GM19193 (cell line): ENCODE results near the gene SORCS2.

Experiments used
- POLR2A ChIP-seq: IDR thresholded peaks from 4 replicates; pipeline ENCODE4 v1.6.1; 2011; ENCODE audit not compliant: insufficient read depth, insufficient read length; ENCODE audit errors: extremely low read depth

The SORCS2 gene

DNA sequence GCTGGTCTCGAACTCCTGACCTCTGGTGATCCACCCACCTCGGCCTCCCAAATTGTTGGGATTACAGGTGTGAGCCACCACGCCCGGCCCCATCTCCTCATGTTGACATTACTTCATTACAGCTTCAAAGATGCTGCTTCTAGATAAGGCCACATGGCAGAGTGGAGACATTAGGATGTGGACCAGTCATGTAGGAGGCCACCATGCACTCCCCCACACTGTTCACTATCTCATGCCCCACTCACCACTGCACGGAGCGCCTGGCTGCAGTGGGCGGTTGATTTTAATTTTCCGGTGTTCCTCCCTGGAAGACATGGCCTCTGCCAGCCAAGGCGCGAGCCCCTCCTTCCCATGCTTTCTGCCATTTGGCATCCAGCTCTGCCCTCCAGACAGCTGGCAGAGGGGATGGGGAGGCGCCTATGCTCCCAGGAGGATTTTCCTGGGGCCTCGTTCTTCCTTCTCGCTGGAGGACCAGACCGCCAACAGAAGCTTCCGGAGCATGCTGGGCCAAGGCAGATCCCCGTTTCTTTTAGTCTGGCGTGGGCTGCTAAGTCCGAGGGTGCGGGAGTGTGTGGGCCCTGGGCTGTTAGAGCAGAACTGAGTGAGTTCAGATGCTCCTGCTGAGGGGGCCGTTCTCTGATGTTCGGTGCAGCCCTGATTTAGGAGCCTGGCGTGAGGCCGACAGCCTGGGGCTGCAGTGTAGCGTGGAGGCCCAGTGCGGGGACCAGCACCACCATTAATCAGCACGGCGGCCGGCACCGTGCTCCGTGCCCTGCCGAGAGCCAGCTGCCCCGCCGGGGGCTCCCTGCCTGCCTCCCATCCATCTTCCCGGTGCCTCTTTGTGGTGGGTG, 93.1 kb downstream of the SORCS2 start:
- no peak for TF ChIP-seq POLR2A

DNA sequence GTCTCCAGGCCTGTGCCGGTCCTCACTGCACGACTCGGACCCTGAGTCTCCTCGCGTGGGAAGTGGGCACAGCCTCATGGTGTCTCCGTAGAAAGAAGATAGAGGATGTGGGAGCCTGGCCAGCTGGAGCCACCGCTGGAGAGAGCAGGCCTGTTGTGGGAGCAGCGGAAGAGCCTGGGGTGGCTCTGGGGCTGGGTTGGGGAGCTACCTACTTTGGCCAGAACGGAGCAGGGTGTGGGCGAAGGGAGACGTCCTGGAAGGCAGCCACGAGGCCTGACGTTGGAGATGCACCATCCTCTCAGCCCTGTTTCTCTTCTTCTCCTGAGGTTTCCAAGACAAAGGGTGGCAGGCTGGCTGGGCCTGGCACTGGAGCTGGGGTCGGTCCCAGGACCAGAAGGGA, 93.8 kb downstream of the SORCS2 start:
- TF ChIP-seq POLR2A, result no peak

DNA sequence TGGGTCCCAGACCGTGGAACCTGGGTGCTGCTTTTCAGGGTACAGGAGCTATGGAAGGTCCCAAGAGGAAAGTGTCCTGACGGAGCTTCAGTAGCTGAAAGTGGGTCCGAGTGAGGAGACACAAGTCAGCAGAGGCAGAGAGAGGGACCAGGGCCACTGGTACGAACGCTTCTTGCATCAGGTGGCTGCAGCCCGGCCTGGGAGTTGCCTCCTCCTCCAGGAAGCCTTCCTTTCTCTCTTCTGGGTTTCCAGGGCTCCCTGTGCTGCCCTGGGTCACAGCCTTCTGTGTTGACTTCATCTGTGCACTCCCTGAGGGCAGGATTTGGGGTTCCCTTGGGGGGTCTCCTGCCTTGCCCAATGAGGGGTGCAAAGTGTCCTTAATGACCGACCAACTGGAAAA, 94.5 kb downstream of the SORCS2 start:
- no peak for TF ChIP-seq POLR2A

DNA sequence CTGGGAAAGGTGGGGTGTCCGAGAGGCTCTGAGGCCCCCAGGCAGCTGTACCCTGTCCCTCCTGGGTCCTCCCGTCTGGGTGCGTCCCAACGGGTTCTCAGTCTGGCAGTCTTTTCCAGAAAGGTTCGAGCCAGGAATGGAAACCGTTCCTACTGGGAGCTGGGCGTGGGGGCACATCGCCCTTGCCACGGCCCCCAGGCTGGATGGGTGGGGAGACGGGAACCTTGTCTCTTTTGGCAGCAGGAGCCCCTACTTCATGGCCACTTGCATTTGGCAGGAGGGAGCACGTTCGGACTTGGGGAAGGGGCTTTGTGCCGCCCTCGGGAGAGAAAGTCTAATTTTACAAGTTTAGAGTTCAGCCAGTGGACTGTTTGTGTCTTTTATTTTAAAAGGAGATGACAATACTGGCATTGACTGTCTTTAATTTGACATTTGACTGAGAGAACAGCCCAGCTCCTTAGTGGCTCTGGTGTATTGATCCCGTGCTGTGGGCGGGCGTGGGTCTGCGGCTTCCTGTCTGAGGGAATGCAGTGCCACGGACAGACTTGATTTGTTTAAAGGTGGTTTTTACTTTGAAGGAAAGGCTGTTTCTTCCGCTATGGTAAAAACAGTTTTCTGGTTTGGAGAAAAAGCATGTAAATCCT, 95.1 kb downstream of the SORCS2 start:
- no peak for TF ChIP-seq POLR2A

DNA sequence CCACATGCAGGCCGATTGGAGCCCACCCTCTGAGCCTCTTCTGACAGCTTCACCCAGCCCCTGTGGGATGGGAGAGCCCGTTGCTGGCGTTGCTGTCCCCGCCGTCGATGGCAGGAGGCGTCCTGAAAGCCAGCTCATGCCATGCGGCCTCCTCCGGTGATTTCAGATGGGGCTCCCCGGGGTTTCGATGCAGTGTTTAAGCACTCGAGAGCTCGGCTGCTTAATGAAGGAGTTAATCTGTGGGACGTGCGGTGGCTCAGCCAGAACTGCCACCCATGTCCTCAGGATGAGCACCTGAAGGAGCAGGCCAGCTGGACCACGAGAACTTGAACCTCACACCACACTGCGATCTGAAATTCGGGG, 95.6 kb downstream of the SORCS2 start:
- TF ChIP-seq POLR2A, result no peak

DNA sequence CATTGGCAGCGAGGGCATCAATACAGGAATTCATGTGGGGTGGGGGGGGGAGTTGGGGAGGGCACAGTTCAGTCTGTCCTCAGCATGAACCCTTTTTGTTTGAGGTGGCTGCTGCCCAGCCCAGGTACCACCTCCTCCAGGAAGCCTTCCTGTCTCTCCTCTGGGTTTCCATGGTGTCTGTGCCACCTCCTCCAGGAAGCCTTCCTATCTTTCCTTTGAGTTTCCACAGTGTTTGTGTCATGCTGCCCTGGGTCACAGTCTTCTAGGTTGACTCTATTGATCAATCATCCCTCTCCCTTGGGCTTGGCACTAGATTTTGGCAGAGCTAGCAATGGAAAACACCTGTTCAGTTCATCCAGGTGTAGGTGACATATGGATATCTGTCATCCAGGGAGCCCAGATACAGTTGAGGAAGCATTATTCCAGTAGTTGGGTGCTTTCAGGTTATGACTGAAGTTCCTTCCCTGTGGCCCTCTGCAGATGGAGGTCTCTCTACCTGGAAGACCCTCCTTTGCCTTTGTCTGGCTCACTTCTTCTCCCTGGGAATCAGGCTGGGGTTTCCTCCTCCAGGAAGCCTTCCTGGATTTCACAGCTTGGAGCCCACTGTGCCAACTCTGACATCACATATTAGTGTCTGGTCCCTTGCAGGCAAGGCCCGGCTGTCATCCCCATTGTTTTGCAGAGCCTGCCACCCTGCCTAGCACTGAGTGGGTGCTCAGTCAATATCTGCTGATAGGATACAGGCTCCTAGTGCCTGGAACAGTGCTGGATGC, 96.6 kb downstream of the SORCS2 start:
- no peak for TF ChIP-seq POLR2A

DNA sequence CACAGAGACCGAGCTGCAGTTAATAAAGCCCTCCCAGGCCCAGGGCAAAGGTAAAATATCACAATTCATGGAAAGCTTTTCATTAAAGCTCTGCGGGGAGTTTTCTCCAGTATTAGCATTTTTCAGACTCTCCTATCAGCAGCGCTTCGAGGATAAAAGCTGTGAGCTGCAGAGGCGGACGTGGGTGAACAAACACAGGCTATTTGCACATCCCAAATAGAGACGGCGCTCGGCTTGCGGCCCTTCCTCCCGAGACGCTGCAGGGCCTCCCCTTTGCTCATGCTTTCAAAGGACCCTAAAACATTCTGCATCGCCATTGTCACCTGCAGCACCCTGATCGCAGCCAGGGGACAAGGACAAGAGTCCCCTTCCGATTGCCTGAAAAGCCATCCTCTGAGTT, 97.3 kb downstream of the SORCS2 start:
- TF ChIP-seq POLR2A, result no peak

DNA sequence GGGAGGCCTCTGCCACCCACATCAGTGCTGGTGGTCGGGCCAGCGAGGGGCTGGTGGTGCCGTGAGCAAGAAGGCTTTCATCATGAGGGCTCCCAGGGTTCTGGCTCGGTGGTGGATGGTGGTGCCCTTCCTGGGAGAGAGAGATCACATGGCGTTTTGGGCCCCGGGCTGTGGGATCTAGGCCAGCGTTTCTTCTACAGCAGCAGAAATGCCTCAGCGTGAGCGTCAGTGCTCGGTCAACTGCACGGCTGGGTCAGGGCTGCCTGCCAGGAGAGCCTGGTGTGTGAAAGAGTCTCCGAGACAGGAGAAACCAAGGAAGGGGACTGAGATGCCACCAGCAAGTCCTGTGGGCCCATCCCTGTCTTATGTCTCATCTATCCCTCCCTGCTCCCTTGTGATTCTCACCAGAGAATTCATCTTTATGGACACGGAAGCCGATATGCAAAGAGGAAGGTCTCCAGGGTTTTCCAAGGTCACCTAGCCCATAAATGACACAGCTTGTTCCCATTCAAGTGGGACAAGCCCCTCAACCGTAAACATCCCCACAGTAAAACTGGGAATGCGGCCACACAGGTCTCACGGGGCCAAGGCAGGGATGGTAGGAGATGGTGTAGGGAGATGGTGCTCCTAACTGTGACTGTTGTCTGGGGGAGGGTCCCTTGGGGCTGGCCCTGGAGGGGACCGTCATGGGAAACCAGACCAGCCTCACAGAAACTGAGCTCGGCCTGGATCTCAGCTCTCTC, 99.2 kb downstream of the SORCS2 start:
- TF ChIP-seq POLR2A, result no peak

DNA sequence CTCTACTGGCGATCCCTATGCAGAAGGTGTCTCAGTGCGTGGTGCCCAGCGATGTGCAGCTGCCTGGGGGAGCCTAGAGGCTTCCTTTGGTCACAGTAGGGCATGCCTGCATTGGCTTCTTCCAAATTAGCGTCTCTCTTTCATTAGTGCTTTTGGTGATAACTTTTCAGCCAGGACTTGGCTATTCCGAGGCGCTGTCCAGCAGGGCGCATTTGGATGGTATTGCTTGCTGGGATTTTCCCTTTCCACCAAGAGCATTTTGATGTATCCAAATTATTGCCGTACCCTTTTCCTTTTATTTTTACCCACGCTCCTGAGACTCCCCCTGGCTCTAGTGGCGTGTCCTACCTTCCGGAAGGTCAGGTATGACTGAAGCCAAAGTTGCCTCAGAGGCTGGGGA, 101.4 kb downstream of the SORCS2 start:
- TF ChIP-seq POLR2A, result no peak

DNA sequence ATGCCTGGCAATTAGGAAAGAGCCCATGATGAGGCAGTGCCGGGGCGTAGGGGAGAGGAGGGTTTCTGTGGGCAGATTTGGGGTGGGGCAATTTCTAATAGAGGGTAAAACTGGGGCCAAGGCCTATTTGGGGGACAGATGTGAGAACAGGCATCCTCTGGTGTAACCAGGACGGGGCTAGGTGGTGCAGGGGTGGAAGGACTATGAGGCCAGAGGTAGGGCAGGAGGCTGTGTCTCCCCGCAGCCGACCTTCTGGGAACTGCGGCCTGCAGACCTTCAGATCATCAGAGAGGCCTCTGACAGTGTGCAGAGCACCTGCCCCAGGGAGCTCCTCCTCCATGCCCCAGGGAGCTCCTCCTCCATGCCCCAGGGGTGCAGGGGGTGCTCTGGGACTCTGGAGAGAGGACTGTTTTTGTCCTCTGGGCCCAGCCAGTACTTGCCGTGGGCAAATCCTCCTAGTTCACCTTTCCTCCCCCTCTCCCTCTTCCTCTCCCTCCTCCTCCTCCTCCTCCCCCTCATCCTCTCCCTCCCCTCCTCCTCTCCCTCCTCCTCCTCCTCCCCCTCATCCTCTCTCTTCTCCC, 101.9 kb downstream of the SORCS2 start:
- no peak for TF ChIP-seq POLR2A

DNA sequence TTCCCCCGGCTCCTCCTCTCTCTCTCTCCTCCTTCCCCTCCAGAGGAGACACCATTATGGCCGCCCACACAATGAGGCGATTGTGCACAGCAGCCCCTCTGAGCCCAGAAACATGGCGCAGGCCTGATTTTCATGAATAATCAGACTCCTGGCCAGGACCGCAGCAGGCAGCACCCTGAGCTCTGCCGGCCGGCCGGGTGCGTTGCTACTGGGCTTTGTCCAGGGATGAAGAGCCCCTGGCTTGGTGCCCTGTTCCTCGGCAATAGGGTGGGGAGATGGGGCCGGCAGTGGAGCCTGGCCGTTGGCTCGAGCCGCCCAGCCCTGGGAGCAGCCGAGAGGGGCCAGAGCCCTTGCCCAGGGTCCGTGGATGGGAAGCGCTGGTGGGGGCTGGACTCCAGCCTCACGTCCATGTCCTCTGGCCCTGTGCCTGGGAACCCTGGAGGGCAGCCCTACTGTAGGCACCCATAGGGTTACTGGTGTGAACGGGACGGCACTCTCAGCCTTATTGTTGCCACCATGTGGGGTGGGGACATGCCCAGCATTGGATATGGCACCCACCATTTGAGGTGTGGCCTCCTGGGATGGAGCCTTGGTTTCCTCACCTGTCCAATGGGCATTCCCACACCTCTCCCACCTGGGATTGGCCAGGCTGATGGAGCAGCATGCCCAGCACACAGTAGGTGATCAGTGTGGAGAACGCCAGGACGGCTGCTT, 103.0 kb downstream of the SORCS2 start:
- no peak for TF ChIP-seq POLR2A

DNA sequence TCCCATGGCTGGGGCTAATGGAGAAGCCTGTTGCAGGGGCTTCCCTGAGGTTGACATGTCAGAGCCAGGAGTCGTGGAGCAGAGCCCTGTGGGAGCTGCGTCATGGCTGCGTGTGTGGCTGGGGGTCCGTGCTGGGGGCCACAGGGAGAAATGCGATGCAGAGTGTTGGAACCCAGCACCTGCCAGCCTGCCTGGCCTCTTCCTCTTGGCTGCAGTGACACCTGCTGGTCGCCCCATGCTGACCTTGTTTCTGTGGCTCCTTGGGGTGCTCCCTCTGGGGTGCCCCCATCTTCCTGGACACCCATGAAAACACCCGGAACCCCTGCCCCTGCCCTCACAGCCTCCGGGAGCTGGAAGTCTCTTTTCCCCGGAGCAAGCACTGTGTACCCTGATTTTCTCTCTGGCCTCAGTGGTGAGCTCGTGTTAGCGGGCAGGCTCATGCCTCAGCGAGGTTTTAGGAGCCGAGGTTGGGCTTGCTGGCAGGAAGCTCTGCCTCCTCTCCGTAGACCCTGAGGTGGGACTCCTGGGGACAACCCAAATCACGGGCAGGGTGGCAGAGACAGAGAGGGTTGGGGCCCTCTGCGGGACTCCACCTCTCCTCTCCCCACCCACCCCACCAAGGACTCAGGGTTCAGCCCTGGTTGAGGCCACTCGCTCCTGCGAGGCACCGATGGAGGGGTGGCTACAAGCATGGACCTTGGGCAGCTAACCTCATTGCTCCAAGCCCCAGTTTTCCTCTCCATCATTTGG, 103.7 kb downstream of the SORCS2 start:
- no peak for TF ChIP-seq POLR2A

DNA sequence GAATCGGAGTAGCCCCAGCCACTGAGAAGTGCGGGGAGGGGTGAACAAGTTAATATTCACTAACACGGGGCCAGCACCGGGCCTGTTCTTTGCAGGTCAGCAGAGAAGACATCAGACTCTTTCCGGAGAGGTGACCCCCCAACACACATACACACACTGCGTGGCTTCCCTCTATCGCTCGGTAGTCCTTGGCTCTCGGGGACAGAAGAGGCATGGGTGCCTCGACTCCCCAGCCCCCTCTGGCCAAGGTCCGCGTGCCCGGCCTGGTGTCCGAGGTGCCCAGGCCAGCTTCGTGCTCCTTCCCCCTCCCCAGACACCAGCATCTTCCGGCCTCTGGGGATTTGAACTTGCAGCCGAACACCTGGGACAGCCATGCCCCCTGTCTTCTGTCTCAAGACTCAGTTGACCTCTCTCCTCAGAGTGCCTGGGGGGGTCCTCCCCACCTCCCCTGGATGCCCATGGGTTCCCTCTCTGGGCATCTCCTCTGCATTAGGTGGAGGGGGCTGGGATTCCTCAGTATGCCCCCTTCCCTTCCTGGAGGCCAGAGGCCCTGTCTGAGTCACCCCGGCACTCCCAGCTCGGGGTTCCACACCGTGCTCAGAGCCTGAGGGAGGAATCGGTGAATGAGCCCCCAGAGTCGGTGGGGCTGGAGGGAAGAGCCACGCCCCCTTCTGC, 104.5 kb downstream of the SORCS2 start:
- no peak for TF ChIP-seq POLR2A
